CD4-positive, alpha-beta T cell treated with Interleukin-17A for 1 hour (primary cell): Measurements from ENCODE around the gene KIF12.
"Not testable (repeated sequence)": the region's sequence is repeated elsewhere in the genome, so short reads cannot be mapped to it uniquely, and the experiment has no call there.

Source experiments
- DNase-seq: peaks from one replicate; pipeline ENCODE4 v3.0.0-alpha.2; 2020

The KIF12 gene

GRCh38 chr9:114098936-114099668, at the start of gene KIF12:
TSS of gene KIF12 (minus strand) at chr9:114099292. CDS start at chr9:114099276, 16 bp downstream.
- DNase-seq, result no peak

DNA sequence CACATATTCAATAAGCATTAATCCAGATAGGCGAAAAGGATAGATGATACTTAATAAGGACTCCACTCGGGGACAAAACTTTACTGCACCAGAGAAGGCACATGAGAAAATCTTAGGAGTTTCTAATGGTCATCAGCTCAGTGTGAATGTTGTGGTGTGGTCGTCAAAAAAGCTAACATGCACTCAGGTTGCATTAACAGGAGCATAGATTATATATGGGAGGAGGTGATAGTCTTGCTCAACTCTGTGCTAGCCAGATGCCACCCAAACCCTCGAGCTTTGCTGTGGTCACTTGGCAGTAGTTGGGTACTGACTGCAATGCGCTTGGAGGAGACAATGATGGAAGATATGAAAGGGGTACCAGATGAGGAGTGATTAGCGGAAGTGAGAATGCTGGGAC, 47.6 kb upstream of the KIF12 start:
- no peak for DNase-seq

DNA sequence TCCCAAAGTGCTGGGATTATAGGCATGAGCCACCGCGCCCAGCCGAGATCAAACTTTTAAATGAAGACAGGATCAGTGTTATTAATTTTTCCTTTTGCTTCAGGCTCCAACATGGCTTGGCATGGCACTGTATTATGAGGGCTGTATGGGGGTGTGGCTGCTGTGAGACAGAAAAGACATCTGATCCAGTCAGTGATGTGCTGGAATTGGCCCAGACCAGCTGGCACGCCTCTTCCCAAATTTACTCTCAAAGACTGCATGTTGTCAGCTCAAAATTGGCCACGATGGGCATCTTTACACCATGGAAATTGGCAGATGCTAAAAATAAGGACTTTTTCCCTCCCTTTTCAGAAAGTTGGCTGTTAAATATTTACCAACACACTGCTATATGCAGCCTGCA, 44.1 kb upstream of the KIF12 start:
- DNase-seq, result no peak

- DNase-seq, result no peak
Measured at GRCh38 chr9:114141553-114142402, 42.7 kb upstream of the KIF12 start.

GRCh38 chr9:114140850-114141249, 41.8 kb upstream of the KIF12 start:
- no peak for DNase-seq

- DNase-seq, result no peak
Measured at GRCh38 chr9:114140401-114140800, 41.3 kb upstream of the KIF12 start.

GRCh38 chr9:114139071-114139470, 40.0 kb upstream of the KIF12 start:
- DNase-seq, result no peak

DNA sequence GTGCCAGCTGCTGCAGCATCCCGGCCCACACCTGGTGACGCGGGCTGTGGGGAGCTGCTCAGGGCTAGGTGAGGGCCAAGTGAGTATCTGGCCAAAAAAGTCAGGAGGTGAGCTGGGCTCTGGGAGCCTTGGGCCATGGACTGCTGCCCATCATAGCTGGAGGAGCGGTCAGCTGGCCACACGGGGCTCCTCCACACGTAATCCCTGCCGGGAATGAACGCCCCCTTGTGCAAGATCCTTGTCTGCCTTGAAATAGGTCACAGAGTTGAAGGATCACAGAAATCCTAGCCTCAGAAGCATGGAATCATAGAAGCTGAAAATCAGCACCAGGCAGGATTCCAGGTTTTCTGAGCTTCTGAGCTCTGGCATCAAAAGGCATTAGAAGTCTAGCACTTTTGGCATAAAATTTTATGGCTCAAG, 39.5 kb upstream of the KIF12 start:
- DNase-seq, result no peak

- no peak for DNase-seq
Measured at GRCh38 chr9:114137831-114138230, 38.7 kb upstream of the KIF12 start.

- DNase-seq, result no peak
Measured at GRCh38 chr9:114134827-114135396, 35.8 kb upstream of the KIF12 start.

DNA sequence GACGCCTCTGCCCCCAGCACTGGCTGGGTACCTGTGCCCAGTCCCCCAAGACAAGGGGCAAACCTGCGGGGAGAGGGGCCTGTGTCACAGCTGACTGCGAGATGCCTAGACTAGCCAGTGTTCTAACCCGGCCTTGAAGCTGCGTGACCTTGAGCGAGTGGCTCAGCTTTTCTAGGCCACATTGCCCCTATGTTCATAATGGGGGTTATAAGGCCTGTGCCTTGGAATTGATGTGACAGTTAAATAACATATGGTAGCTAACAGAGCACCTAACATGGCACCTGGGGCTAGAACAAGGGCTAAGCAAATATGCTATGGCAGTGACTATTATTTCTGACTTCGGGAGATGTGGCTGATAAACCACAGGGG, 33.4 kb upstream of the KIF12 start:
- DNase-seq, result no peak

DNA sequence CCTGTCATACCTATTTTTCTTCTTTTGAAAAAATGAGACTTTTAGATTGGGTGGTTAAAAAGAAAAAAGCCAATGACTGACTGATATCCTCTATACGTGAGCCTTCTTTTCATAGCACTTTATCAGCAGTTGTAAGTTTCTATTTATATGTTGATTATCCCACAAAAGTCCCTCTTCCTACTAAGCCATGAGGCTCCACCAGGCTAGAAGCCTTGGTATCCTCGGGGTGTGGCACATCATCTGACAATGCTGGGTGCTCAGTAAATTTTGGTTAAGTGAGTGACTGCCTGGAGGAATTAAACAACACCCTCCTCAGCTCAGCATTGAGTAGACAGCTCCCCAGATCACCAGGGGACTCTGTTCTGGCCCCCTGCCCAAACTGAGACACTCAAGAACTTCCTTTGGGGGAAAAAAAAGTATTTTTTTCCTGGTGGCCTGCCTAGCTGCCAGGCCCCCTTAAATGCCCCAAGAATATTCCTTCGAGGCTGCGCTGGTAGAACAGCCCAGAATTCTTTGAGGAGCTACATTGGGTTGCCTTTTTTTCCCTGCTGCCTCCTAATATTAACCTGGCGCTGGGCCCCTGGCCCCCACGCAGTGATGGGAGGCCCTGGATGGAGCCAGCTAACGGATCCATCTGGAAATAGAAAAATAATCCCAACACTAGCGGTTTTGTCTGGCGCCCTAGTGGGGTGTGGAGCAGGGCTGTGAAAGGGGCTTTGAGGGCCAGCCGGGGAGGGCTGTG, 32.9 kb upstream of the KIF12 start:
- DNase-seq, result no peak

GRCh38 chr9:114130624-114131277, 31.7 kb upstream of the KIF12 start:
- no peak for DNase-seq

GRCh38 chr9:114130141-114130540, 31.0 kb upstream of the KIF12 start:
- DNase-seq, result no peak

DNA sequence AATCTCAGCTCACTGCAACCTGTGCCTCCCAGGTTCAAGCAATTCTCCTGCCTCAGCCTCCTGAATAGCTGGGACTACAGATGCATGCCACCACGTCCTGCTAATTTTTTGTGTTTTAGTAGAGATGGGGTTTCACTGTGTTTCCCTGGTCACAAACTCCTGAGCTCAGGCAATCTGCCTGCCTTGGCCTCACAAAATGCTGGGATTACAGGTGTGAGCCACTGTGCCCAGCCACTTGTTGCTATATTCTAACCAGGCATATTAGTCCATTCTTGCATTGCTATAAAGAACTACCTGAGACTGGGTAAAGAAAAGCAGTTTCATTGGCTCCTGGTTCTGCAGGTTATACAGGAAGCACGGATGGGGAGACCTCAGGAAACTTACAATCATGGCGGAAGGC, 29.7 kb upstream of the KIF12 start:
- DNase-seq, result not testable (repeated sequence)

GRCh38 chr9:114126247-114127060, 27.4 kb upstream of the KIF12 start:
- DNase-seq, result no peak

- DNase-seq, result no peak
Measured at GRCh38 chr9:114125476-114126013, 26.5 kb upstream of the KIF12 start.

DNA sequence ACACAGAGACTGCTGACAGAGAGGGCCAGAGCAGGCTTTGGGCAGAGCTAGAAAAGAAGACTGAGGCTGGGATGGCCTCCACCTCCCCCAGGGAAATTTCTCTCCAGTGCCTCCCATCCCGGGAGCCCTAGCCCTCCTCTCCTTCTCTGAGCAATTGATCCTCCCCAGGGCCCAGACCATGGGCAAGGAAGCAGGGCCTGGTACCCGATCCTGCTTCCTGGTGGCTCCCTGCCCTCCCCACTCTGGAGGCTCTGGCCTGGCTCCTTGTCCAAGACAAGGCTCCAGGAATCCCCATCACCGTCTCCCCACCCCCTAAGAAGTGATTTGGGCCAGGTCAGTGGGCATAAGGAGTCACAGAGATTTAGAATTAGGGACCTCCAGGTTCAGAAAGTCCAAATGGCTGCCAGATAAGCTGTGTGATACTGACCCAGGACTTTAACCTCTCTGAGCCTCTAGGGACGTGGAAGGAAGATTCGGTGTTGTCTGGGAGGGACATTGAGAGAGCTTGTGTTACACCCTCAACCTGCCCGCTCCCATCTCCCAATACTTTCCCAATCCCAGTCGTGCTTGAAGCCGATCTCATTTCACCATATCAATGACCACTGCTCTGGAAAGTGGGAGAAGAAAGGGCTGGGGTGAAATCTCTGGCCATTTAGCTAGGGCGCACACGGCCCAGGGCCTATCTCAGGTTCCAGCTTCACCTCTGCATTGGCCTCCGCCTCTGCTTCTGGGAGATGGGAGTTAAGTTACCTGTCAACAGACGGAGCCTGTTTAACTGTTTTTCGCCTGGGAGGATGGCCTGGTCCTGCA, 25.8 kb upstream of the KIF12 start:
- DNase-seq, result no peak

GRCh38 chr9:114124138-114124537, 25.0 kb upstream of the KIF12 start:
- no peak for DNase-seq
